ENCODE measurements around the gene RBMS3. TPM values are rescaled to one million over a fixed set of nuclear protein-coding genes. Genes with fewer than 3 reads are reported as not detected.

The RBMS3 gene
- total RNA-seq, 2 donors from 2014 or later: 31.7 to 45.1 TPM

DNA sequence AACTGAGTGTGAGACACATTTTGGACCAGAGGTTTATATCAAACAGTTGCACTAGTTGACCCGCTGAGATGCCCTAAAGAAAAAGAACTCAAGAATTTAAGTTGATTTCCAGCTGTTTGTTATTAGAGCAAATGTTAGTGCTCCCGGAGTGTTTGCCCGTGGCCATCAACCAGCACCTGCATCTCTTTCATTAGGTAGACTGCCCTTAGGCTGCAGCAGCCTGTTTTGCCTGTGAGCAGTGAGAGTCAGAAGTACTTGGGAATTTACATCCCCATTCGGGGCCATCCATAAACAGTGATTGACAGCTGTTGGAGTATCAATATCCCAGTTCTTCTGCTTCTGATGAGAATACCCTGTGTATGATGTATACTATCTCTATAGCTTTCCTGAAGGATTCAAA lies 492.6 kb downstream of the RBMS3 start:
- Histone ChIP-seq H3K4me1 (replicated peaks) (no peaks in the 10 kb centered on the region), H3K9me3 (no peaks in the 10 kb centered on the region), H3K27me3 (replicated peaks; ENCODE audit: insufficient read depth) (no peaks in the 10 kb centered on the region), H3K36me3 (no peaks in the 10 kb centered on the region), H3K27ac (no peak overlapping the region), H3K4me3 (no peak overlapping the region)
- intact Hi-C loops (cut with DNase I): loop anchor here (10.0 kb wide), 1 partner anchor 1299 kb away; no protein-coding TSS in a partner anchor
- no peak for DNase-seq (ENCODE audit: low spot score)
- TF ChIP-seq, protein P1, sequence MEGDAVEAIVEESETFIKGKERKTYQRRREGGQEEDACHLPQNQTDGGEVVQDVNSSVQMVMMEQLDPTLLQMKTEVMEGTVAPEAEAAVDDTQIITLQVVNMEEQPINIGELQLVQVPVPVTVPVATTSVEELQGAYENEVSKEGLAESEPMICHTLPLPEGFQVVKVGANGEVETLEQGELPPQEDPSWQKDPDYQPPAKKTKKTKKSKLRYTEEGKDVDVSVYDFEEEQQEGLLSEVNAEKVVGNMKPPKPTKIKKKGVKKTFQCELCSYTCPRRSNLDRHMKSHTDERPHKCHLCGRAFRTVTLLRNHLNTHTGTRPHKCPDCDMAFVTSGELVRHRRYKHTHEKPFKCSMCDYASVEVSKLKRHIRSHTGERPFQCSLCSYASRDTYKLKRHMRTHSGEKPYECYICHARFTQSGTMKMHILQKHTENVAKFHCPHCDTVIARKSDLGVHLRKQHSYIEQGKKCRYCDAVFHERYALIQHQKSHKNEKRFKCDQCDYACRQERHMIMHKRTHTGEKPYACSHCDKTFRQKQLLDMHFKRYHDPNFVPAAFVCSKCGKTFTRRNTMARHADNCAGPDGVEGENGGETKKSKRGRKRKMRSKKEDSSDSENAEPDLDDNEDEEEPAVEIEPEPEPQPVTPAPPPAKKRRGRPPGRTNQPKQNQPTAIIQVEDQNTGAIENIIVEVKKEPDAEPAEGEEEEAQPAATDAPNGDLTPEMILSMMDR (IDR thresholded peaks at IDR 0.05): no peak
- TF ChIP-seq POLR2A (IDR thresholded peaks at IDR 0.05) (no peak), POLR2AphosphoS5 (IDR thresholded peaks at IDR 0.05) (no peak)
- WGBS: 86% methylated on average over 4 of the region's 4 CpGs

DNA sequence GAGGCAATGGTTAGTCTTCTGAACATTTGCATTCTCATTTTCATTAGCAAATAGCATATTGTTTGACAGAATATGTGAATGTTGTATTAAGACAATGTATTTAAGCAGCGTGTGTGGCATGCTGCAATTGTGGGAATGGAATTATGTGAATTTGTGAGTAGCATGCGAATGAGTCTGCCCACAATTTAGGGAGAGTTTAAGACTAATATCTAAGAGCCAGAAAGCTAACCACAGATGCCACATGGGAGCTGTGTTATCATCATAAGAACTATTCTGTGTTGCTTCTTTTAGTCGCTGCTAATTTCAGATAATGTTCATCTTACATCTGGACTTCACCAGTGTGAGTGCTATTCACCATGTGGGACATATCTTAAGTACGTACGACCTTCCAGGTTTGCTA lies 494.5 kb downstream of the RBMS3 start:
- no peaks in the 10 kb centered on the region for H3K4me1 ChIP-seq (replicated peaks)
- H3K36me3 ChIP-seq: no peaks in the 10 kb centered on the region
- DNase-seq (ENCODE audit: low spot score): no peak
- H3K27me3 ChIP-seq (replicated peaks; ENCODE audit: insufficient read depth): no peaks in the 10 kb centered on the region
- H3K4me3 ChIP-seq: no peak overlapping the region
- intact Hi-C loops (cut with DNase I): loop anchor here (10.0 kb wide), 1 partner anchor 1301 kb away; no protein-coding TSS in a partner anchor
- no peak overlapping the region for H3K27ac ChIP-seq
- TF ChIP-seq POLR2A (IDR thresholded peaks at IDR 0.05) (no peak), POLR2AphosphoS5 (IDR thresholded peaks at IDR 0.05) (no peak)
- TF ChIP-seq, protein P1 (IDR thresholded peaks at IDR 0.05): no peak
- H3K9me3 ChIP-seq: no peaks in the 10 kb centered on the region
- WGBS: 94% methylated on average over 5 of the region's 5 CpGs

DNA sequence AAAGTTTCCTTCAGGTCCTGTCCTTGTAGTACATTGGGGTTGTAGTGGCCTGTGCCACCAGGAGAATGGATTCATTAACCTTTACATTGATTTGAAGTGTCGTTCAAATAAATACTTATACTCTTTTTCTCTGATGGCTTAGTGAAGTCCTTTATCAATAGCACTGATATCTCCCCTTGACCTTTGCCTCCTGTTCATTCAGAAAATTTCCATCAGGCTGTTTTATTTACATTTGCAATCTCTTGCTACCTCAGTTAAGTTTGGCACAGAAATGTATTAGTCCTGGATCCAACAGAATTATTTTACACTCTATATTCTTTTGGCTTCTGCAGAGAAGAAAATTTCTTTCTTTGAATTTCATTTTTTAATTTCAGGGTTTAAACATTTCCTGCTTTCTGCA lies 497.0 kb downstream of the RBMS3 start:
- WGBS: 100% methylated on average over 1 of the region's 1 CpG
- H3K36me3 ChIP-seq: no peaks in the 10 kb centered on the region

DNA sequence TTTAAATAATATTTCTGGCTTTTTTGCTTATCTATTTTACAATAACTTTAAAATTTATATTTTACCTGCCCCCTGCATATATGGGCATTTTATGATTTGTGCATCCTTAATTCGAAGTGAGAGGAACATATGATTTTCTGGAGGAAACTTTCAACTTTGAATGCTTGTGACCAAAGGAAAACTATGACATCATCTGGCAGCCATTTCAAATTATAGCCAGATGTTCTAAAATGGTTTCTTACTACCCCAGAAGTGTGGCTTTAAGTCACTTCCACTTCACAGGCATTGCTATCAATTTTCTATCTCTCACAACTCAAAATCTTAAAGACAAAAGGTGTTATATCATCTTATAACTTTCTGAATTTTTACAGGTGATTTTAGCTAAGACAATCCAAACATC lies 508.8 kb downstream of the RBMS3 start:
- TF ChIP-seq POLR2AphosphoS5 (IDR thresholded peaks at IDR 0.05): no peak
- no peak for TF ChIP-seq POLR2A (IDR thresholded peaks at IDR 0.05)
- TF ChIP-seq, protein P1 (IDR thresholded peaks at IDR 0.05): no peak
- H3K4me1 ChIP-seq (replicated peaks): no peaks in the 10 kb centered on the region
- intact Hi-C loops (cut with DNase I): no loop called here
- H3K4me3 ChIP-seq: no peak overlapping the region
- DNase-seq (ENCODE audit: low spot score): no peak
- 91% methylated on average over 1 of the region's 1 CpG for WGBS
- H3K9me3 ChIP-seq: no peaks in the 10 kb centered on the region
- H3K36me3 ChIP-seq: no peaks in the 10 kb centered on the region
- H3K27ac ChIP-seq: no peak overlapping the region
- H3K27me3 ChIP-seq (replicated peaks; ENCODE audit: insufficient read depth): no peaks in the 10 kb centered on the region

More for the DNA sequence above, 497.0 kb downstream of the RBMS3 start:
- Histone ChIP-seq H3K4me1 (replicated peaks) (no peaks in the 10 kb centered on the region), H3K27ac (no peak overlapping the region), H3K27me3 (replicated peaks; ENCODE audit: insufficient read depth) (no peaks in the 10 kb centered on the region), H3K4me3 (no peak overlapping the region), H3K9me3 (no peaks in the 10 kb centered on the region)
- DNase-seq (ENCODE audit: low spot score): no peak
- intact Hi-C loops (cut with DNase I): loop anchor here (10.0 kb wide), 1 partner anchor 1303 kb away; no protein-coding TSS in a partner anchor
- TF ChIP-seq, protein P1 (IDR thresholded peaks at IDR 0.05): no peak
- TF ChIP-seq POLR2AphosphoS5 (IDR thresholded peaks at IDR 0.05) (no peak), POLR2A (IDR thresholded peaks at IDR 0.05) (no peak)

DNA sequence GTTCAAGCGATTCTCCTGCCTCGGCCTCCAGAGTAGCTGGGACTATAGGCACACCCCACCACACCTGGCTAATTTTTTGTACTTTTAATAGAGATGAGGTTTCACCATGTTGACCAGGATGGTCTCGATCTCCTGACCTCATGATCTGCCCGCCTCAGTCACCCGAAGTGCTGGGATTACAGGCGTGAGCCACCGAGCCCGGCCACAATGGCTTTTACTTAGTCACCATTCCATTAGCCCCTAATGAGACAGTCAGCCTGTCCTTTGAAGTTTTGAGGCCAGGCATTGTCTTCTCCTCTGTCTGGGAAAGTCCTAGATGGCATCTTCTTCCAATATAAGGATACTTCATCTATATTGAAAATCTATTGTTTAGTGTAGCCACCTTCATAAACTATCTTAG lies 515.9 kb downstream of the RBMS3 start:
- WGBS: 95% methylated on average over 8 of the region's 8 CpGs
- H3K36me3 ChIP-seq: no peaks in the 10 kb centered on the region
- H3K27me3 ChIP-seq (replicated peaks; ENCODE audit: insufficient read depth): no peaks in the 10 kb centered on the region
- H3K27ac ChIP-seq: no peak overlapping the region
- H3K4me1 ChIP-seq (replicated peaks): no peaks in the 10 kb centered on the region
- H3K9me3 ChIP-seq: no peaks in the 10 kb centered on the region
- intact Hi-C loops (cut with DNase I): no loop called here
- no peak overlapping the region for H3K4me3 ChIP-seq
- TF ChIP-seq, protein P1 (IDR thresholded peaks at IDR 0.05): no peak
- TF ChIP-seq POLR2A (IDR thresholded peaks at IDR 0.05) (no peak), POLR2AphosphoS5 (IDR thresholded peaks at IDR 0.05) (no peak)
- no peak for DNase-seq (ENCODE audit: low spot score)
